ENCODE data around the gene ABTB2. TPM values are rescaled to one million over a fixed set of nuclear protein-coding genes. Genes with fewer than 3 reads are reported as not detected.

The ABTB2 gene
- total and polyA plus RNA-seq, 2 of the 8 experiments (the other 6 are each of a cell fraction or from before 2014, with no cell fraction given): 7.7 to 10.2 TPM

GRCh38 chr11:34134765-34135164 lies 223.0 kb downstream of the ABTB2 start (continued):
- no peak for TF ChIP-seq KDM1A (IDR thresholded peaks at IDR 0.05; ENCODE audit: borderline replicate concordance, low read length)
- TF ChIP-seq BRCA1 (IDR thresholded peaks at IDR 0.05; ENCODE audit: low read depth, low read length): no peak
